Thyroid gland (tissue), 4 donors: ENCODE data around the gene ZNF441. TPM values are rescaled to one million over a fixed set of nuclear protein-coding genes. Genes with fewer than 3 reads are reported as not detected.

Source experiments
- DNase-seq, 2 donors: peaks; one replicate each; pipeline ENCODE4 v3.0.0-alpha.2; 2019
- H3K27ac ChIP-seq, 3 donors: fragments of 200-600 bp; sonication (generic); 1 replicate in 2 of 3; 2 replicates in 1 of 3; pipeline ENCODE4 v1.5.1; 2016 to 2019; ENCODE audit warnings: mild to moderate bottlenecking in 1 of 3, moderate library complexity in 1 of 3
- H3K27me3 ChIP-seq: fragments of 200-600 bp; sonication (generic); one replicate; pipeline ENCODE4 v1.5.1; 2019
- H3K36me3 ChIP-seq, 2 donors: fragments of 200-600 bp; sonication (generic); one replicate each; pipeline ENCODE4 v1.5.1; 2016 to 2019
- H3K4me1 ChIP-seq, 2 donors: fragments of 200-600 bp; sonication (generic); one replicate each; pipeline ENCODE4 v1.5.1; 2017 to 2019
- H3K4me3 ChIP-seq, 3 donors: fragments of 200-600 bp; sonication (generic); replicated peaks in 1 of 3; 1 replicate in 2 of 3; 2 replicates in 1 of 3; pipeline ENCODE4 v1.5.1; 2016; ENCODE audit warnings: mild to moderate bottlenecking in 1 of 3
- H3K9me3 ChIP-seq: fragments of 200-600 bp; sonication (generic); one replicate; pipeline ENCODE4 v1.5.1; 2017
- POLR2A ChIP-seq, 2 donors: fragments of 450-650 bp; IDR thresholded peaks; one replicate each; pipeline ENCODE4 v1.6.1; 2017; ENCODE audit warnings: antibody characterized with exemption in 2 of 2, mild to moderate bottlenecking in 2 of 2, moderate library complexity in 1 of 2
- WGBS, 2 donors: methylation state at CpG; one replicate each; pipeline ENCODE4 v1.1.5; 2017; 5-methylcytosine and 5-hydroxymethylcytosine counted together
- intact Hi-C: fragments of 100-400 bp; cut with DNase I; formaldehyde crosslinking; loops from one replicate; pipeline ENCODE4 v1.15.1; 2023
- total RNA-seq, 4 donors: library from RNA; depleted of rRNA; stranded (reverse); fragments of >200 nt; gene quantifications; one replicate each; pipeline ENCODE4 v1.2.3, GENCODE V29; 2016
- TF ChIP-seq, protein P1 (sequence below), 6 experiments: fragments of 200-600 bp in 3 of 6; fragments of 450-650 bp in 3 of 6; sonication (generic) in 3 of 6; IDR thresholded peaks; one replicate each; pipeline ENCODE4 v1.5.1; 2016 to 2019; ENCODE audit warnings: antibody characterized with exemption in 6 of 6, mild to moderate bottlenecking in 2 of 6, inconsistent platforms in 1 of 6, moderate library complexity in 1 of 6

The ZNF441 gene
- total RNA-seq, 4 donors from 2014 or later: 17.8 to 56.4 (median 24.2) TPM

DNA sequence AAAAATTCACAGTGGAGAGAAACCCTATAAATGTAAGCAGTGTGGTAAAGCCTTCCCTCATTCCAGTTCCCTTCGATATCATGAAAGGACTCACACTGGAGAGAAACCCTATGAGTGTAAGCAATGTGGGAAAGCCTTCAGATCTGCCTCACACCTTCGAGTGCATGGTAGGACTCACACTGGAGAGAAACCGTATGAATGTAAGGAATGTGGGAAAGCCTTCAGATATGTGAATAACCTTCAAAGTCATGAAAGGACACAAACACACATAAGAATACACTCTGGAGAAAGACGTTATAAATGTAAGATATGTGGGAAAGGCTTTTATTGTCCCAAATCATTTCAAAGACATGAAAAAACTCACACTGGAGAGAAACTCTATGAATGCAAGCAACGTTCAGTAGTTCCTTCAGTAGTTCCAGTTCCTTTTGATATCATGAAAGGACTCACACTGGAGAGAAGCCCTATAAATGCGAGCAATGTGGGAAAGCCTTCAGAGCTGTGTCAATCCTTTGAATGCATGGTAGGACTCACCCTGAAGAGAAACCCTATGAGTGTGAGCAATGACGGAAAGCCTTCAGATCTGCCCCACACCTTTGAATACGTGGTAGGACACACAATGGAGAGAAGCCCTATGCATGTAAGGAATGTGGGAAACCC is 65.6 kb downstream of the ZNF441 start:
- WGBS, 2 donors: 96 to 97% methylated on average over 8 of the region's 8 CpGs
- no peak overlapping the region for H3K4me3 ChIP-seq
- DNase-seq: no peak

DNA sequence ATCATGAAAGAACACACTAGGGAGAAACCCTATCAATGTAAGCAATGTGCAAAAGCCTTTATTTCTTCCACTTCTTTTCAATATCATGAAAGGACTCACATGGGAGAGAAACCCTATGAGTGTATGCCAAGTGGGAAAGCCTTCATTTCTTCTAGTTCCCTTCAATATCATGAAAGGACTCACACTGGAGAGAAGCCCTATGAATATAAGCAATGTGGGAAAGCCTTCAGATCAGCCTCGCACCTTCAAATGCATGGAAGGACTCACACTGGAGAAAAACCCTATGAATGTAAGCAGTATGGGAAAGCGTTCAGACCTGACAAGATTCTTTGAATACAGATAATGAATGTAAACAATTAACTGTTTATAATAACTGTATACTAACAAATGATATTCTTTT is 66.7 kb downstream of the ZNF441 start:
- WGBS, 2 donors: 96 to 97% methylated on average over 2 of the region's 2 CpGs
- no peak for TF ChIP-seq POLR2A (IDR thresholded peaks at IDR 0.05)
- TF ChIP-seq, protein P1, sequence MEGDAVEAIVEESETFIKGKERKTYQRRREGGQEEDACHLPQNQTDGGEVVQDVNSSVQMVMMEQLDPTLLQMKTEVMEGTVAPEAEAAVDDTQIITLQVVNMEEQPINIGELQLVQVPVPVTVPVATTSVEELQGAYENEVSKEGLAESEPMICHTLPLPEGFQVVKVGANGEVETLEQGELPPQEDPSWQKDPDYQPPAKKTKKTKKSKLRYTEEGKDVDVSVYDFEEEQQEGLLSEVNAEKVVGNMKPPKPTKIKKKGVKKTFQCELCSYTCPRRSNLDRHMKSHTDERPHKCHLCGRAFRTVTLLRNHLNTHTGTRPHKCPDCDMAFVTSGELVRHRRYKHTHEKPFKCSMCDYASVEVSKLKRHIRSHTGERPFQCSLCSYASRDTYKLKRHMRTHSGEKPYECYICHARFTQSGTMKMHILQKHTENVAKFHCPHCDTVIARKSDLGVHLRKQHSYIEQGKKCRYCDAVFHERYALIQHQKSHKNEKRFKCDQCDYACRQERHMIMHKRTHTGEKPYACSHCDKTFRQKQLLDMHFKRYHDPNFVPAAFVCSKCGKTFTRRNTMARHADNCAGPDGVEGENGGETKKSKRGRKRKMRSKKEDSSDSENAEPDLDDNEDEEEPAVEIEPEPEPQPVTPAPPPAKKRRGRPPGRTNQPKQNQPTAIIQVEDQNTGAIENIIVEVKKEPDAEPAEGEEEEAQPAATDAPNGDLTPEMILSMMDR (IDR thresholded peaks at IDR 0.05): no peak
- H3K4me1 ChIP-seq: no peaks in the 10 kb centered on the region
- no peak overlapping the region for H3K4me3 ChIP-seq
- H3K27ac ChIP-seq: no peak overlapping the region
- no peaks in the 10 kb centered on the region for H3K9me3 ChIP-seq
- H3K36me3 ChIP-seq: peaks cover 20 to 26% of the 10 kb centered on the region in 2 donors
- H3K27me3 ChIP-seq: no peaks in the 10 kb centered on the region
- intact Hi-C loops: no loop called here
- DNase-seq: no peak

More for the DNA sequence above, 65.6 kb downstream of the ZNF441 start:
- H3K36me3 ChIP-seq: peaks cover 20 to 26% of the 10 kb centered on the region in 2 donors
- H3K4me1 ChIP-seq: no peaks in the 10 kb centered on the region
- TF ChIP-seq, protein P1 (IDR thresholded peaks at IDR 0.05): no peak
- no peak for TF ChIP-seq POLR2A (IDR thresholded peaks at IDR 0.05)
- no peaks in the 10 kb centered on the region for H3K27me3 ChIP-seq
- H3K27ac ChIP-seq: no peak overlapping the region
- intact Hi-C loops: no loop called here
- H3K9me3 ChIP-seq: no peaks in the 10 kb centered on the region

Other genes with a start within 250 kb of the ZNF441 start
- gene ECSIT, start 237.9 kb upstream of the ZNF441 start, total RNA-seq: 10 to 100 TPM; 36.5 to 77.5 (median 68.9) TPM
- gene CNN1, start 228.1 kb upstream of the ZNF441 start, total RNA-seq: 10 to 100 TPM in 2 of 4 donors, 1 to 10 TPM in 2; 6.3 to 21.6 (median 8.7) TPM
- 10 to 100 TPM; 18.7 to 57.0 (median 30.9) TPM for gene ELOF1, start 207.8 kb upstream of the ZNF441 start, total RNA-seq
- gene ACP5, start 189.4 kb upstream of the ZNF441 start, total RNA-seq: 1 to 10 TPM; 4.9 to 8.4 (median 6.2) TPM
- gene ZNF627, start 169.5 kb upstream of the ZNF441 start, total RNA-seq: 10 to 100 TPM; 14.5 to 24.3 (median 21.7) TPM
- 10 to 100 TPM in 1 of 4 donors, 1 to 10 TPM in 3; 7.4 to 11.7 (median 9.1) TPM for gene ZNF823, start 28.1 kb upstream of the ZNF441 start, total RNA-seq
- gene ZNF491, start 31.5 kb downstream of the ZNF441 start, total RNA-seq: 1 to 10 TPM; 2.9 to 3.2 (median 3.1) TPM
- gene ZNF440, start 47.3 kb downstream of the ZNF441 start, total RNA-seq: 10 to 100 TPM; 11.9 to 16.0 (median 13.8) TPM
- 10 to 100 TPM; 13.8 to 22.9 (median 18.6) TPM for gene ZNF439, start 81.7 kb downstream of the ZNF441 start, total RNA-seq
- gene ZNF69, start 120.8 kb downstream of the ZNF441 start, total RNA-seq: 10 to 100 TPM; 14.1 to 20.0 (median 16.7) TPM
- 10 to 100 TPM; 10.9 to 23.1 (median 16.0) TPM for gene ZNF700, start 158.1 kb downstream of the ZNF441 start, total RNA-seq
- gene ZNF763, start 198.0 kb downstream of the ZNF441 start, total RNA-seq: 10 to 100 TPM in 2 of 4 donors, 1 to 10 TPM in 2; 7.4 to 14.4 (median 10.3) TPM